ENCODE results near the gene ACKR1. TPM values are rescaled to one million over a fixed set of nuclear protein-coding genes. Genes with fewer than 3 reads are reported as not detected.

The ACKR1 gene
- total and polyA plus RNA-seq, 7 donors: 3.2 to 74.9 (median 33.5) TPM

DNA sequence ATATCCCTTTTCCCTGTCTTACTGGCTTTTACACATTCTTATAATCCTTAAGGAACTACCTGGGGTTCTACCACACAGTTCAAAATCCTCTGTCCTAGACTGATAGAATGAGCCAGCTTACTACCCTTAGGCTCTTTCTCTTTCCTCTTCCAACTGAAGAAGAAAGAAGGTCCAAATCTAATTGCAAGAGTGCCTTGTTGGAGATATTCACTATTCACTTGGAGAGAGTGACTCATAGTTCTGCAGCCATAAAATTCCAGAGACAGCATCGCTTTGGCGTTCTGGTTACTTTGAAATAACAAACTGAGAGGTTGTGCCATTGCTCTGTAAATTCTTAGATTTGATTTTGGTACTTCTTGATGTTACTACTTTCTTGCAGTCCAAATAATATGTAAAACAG, 29.1 kb upstream of the ACKR1 start:
- intact Hi-C loops (cut with DNase I): no loop called here
- no peak overlapping the region for H3K27ac ChIP-seq
- no peak overlapping the region for H3K4me3 ChIP-seq
- 57 to 72% methylated on average over 2 of the region's 2 CpGs for WGBS, 2 donors
- no peaks in the 10 kb centered on the region for H3K9me3 ChIP-seq
- no peak for DNase-seq
- TF ChIP-seq EP300 (IDR thresholded peaks at IDR 0.05) (no peak), POLR2A (IDR thresholded peaks at IDR 0.05) (no peak), POLR2AphosphoS5 (IDR thresholded peaks at IDR 0.05) (no peak)
- TF ChIP-seq, protein P1, sequence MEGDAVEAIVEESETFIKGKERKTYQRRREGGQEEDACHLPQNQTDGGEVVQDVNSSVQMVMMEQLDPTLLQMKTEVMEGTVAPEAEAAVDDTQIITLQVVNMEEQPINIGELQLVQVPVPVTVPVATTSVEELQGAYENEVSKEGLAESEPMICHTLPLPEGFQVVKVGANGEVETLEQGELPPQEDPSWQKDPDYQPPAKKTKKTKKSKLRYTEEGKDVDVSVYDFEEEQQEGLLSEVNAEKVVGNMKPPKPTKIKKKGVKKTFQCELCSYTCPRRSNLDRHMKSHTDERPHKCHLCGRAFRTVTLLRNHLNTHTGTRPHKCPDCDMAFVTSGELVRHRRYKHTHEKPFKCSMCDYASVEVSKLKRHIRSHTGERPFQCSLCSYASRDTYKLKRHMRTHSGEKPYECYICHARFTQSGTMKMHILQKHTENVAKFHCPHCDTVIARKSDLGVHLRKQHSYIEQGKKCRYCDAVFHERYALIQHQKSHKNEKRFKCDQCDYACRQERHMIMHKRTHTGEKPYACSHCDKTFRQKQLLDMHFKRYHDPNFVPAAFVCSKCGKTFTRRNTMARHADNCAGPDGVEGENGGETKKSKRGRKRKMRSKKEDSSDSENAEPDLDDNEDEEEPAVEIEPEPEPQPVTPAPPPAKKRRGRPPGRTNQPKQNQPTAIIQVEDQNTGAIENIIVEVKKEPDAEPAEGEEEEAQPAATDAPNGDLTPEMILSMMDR (IDR thresholded peaks at IDR 0.05): no peak
- peaks cover 0 to 28% (median 16%) of the 10 kb centered on the region in 4 donors for H3K4me1 ChIP-seq
- H3K27me3 ChIP-seq: peaks cover 20 to 36% (median 27%) of the 10 kb centered on the region in 3 donors
- no peaks in the 10 kb centered on the region for H3K36me3 ChIP-seq

DNA sequence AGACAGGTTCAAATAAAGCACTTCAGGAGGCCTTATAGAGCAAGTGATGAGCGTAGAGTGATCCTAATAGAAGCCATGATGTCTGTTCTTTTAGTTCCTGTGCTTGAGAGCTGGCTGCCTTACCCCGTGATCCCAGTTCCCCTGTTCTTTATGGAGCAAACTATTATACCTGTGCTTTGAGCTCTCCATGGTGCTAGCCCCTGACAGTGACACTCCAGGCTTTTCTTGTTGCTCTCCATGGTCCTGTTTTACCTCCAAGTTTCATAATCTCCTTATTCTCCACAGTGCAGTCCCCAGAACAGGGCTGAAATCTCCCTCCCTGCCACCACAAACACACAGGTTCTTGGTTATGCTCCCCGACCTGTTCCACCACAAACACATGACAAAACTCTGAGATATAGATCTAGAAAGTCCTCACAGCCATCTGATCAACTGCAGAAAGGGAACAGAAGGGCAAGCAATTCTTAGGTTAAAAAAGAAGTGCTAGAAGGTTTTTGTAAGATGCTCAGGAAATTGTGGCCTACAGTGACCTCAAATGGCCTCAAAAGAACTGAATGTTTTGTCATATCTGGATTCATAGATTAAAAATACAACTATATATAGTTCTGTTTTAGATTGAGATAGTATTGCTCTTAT, 27.3 kb upstream of the ACKR1 start:
- TF ChIP-seq POLR2A (IDR thresholded peaks at IDR 0.05): no peak
- no peak for TF ChIP-seq EP300 (IDR thresholded peaks at IDR 0.05)
- no peak for TF ChIP-seq POLR2AphosphoS5 (IDR thresholded peaks at IDR 0.05)
- TF ChIP-seq, protein P1 (IDR thresholded peaks at IDR 0.05): no peak
- no peaks in the 10 kb centered on the region for H3K9me3 ChIP-seq
- peaks cover 0 to 12% (median 5%) of the 10 kb centered on the region in 4 donors for H3K4me1 ChIP-seq
- no peak overlapping the region for H3K27ac ChIP-seq
- intact Hi-C loops (cut with DNase I): no loop called here
- no peak for DNase-seq
- no peaks in the 10 kb centered on the region for H3K36me3 ChIP-seq
- WGBS, 2 donors: 14 to 17% methylated on average over 3 of the region's 3 CpGs
- H3K27me3 ChIP-seq: peaks cover 8 to 23% (median 9%) of the 10 kb centered on the region in 3 donors
- no peak overlapping the region for H3K4me3 ChIP-seq

DNA sequence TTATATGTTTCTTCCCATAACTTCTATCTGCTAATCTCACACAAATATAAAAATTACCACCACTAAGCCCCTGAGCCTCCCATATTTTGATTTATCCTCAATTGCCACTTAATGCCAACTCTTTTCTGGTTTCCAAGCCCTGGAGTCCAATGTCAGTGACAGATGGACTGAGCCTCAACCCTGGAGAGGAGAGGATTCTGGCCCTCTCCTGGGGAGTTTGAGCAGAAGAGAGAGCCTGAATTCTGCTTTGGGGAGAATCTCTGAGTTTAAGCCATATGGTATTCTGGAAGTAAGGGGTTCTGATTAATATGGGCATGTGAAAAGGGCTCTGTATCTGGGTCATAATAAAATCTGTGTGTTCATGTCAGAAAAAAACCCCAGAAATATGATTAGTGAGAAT, 24.8 kb upstream of the ACKR1 start:
- no peaks in the 10 kb centered on the region for H3K4me1 ChIP-seq
- H3K36me3 ChIP-seq: no peaks in the 10 kb centered on the region
- no peak for DNase-seq
- no peak overlapping the region for H3K4me3 ChIP-seq
- TF ChIP-seq POLR2AphosphoS5 (IDR thresholded peaks at IDR 0.05) (no peak), EP300 (IDR thresholded peaks at IDR 0.05) (no peak), POLR2A (IDR thresholded peaks at IDR 0.05) (no peak)
- TF ChIP-seq, protein P1 (IDR thresholded peaks at IDR 0.05): no peak
- peaks cover 0 to 7% (median under 1%) of the 10 kb centered on the region in 3 donors for H3K27me3 ChIP-seq
- H3K9me3 ChIP-seq: no peaks in the 10 kb centered on the region
- no peak overlapping the region for H3K27ac ChIP-seq
- intact Hi-C loops (cut with DNase I): no loop called here

DNA sequence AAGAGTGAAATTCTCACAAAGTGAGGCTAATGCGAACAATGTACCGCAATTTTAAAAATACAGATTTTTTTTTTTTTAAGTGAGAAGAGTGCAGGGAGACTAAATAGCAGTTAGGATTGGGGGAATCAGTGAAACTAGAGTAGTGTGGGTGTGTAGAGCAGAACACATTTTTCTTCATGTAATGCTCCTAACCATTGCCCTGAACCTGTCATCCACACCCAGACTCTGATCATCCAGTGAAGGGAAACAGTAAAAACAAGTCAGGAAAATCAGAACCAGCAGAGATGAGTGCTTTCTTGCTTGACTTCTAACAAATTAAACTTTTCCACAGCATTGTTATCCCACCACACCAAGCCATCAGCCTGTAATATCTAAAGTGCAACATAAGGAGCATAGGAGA, 24.2 kb upstream of the ACKR1 start:
- no peak overlapping the region for H3K4me3 ChIP-seq
- H3K27ac ChIP-seq: no peak overlapping the region
- 95% methylated on average over 2 of the region's 2 CpGs for WGBS, 2 donors
- TF ChIP-seq POLR2A (IDR thresholded peaks at IDR 0.05) (no peak), POLR2AphosphoS5 (IDR thresholded peaks at IDR 0.05) (no peak), EP300 (IDR thresholded peaks at IDR 0.05) (no peak)
- TF ChIP-seq, protein P1 (IDR thresholded peaks at IDR 0.05): no peak
- no peaks in the 10 kb centered on the region for H3K9me3 ChIP-seq
- intact Hi-C loops (cut with DNase I): no loop called here
- no peaks in the 10 kb centered on the region for H3K4me1 ChIP-seq
- H3K27me3 ChIP-seq: peaks cover 0 to 7% (median 4%) of the 10 kb centered on the region in 3 donors
- DNase-seq: no peak
- no peaks in the 10 kb centered on the region for H3K36me3 ChIP-seq

Data from sigmoid colon (tissue), 7 donors.